ENCODE results near the gene ZNF358. TPM values are rescaled to one million over a fixed set of nuclear protein-coding genes. Genes with fewer than 3 reads are reported as not detected.

Gene ZNF358
- total RNA-seq, 2 experiments from 2014 or later = 5.1 to 5.2 TPM

DNA sequence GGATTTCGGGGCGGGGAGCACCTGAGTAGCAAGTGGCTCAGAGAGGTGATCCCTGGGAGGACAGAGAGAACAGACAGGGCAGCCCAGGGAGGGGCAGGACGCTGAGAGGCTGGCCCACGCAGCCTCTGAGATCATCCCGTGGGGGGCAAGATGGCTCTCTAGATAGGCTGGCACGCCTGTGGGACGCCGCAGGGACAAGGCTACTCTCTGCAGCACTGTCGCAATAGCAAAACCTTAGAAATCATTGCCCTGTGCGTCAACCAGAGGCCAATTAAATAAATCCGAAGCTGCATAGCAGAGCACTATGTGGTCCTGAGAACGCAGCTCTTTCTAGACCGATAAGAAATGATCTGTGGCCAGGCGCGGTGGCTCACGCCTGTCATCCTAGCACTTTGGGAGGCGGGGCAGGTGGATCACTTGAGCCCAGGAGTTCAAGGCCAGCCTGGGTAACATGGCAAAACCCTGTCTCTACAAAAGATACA is 32.1 kb upstream of the ZNF358 start:
- CTCF ChIA-PET = no interaction called here
- Histone ChIP-seq H3K27ac (ENCODE audit: low read depth in 1 of 2, low read length in 2 of 2) (no peak overlapping the region), H3K36me3 (ENCODE audit: insufficient read depth, low read length) (no peaks in the 10 kb centered on the region), H3K27me3 (ENCODE audit: control insufficient read depth in 1 of 2, insufficient read depth in 2 of 2, low read length in 2 of 2) (no peaks in the 10 kb centered on the region), H3K4me1 (ENCODE audit: insufficient read depth, low read length) (peaks cover 16% of the 10 kb centered on the region), H3K4me3 (ENCODE audit: low read length) (no peak overlapping the region), H3K9me3 (ENCODE audit: control insufficient read depth in 1 of 2, insufficient read depth in 1 of 2, low read length in 2 of 2) (no peaks in the 10 kb centered on the region)
- POLR2A ChIA-PET = no interaction called here
- H3K9me3 Mint-ChIP-seq = no peaks in the 10 kb centered on the region
- H3K4me3 Mint-ChIP-seq = no peak overlapping the region
- intact Hi-C loops (cut with DNase I, micrococcal nuclease) = no loop called here
- no peak for ATAC-seq (ENCODE audit: poor library complexity)
- H3K36me3 Mint-ChIP-seq (ENCODE audit: low read depth) = no peaks in the 10 kb centered on the region
- TF ChIP-seq, protein P1, sequence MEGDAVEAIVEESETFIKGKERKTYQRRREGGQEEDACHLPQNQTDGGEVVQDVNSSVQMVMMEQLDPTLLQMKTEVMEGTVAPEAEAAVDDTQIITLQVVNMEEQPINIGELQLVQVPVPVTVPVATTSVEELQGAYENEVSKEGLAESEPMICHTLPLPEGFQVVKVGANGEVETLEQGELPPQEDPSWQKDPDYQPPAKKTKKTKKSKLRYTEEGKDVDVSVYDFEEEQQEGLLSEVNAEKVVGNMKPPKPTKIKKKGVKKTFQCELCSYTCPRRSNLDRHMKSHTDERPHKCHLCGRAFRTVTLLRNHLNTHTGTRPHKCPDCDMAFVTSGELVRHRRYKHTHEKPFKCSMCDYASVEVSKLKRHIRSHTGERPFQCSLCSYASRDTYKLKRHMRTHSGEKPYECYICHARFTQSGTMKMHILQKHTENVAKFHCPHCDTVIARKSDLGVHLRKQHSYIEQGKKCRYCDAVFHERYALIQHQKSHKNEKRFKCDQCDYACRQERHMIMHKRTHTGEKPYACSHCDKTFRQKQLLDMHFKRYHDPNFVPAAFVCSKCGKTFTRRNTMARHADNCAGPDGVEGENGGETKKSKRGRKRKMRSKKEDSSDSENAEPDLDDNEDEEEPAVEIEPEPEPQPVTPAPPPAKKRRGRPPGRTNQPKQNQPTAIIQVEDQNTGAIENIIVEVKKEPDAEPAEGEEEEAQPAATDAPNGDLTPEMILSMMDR (IDR thresholded peaks at IDR 0.05) = no peak
- peaks cover 9% of the 10 kb centered on the region for H3K4me1 Mint-ChIP-seq (ENCODE audit: low read depth)
- DNase-seq = no peak
- H3K27me3 Mint-ChIP-seq = peaks cover 6% of the 10 kb centered on the region
- H3K27ac Mint-ChIP-seq = peak overlapping the region; percentile 18

DNA sequence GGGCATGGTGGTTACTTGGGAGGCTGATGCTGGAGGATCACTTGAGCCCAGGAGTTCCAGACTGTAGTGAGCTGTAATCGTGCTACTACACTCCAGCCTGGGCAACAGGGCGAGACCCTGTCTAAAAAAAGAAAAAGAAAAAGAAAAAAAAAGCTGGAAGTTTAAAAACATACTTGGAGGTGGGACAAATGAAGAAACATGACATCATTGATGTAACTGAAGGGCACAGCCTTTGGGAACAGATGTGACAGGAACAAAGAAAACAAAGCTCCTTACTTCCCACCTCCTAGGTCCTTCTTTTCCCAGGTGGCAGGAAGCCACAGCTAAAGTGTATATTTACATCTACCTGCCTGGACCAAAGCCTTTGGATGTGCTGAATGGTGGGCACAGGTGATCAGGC is 29.0 kb upstream of the ZNF358 start:
- intact Hi-C loops (cut with DNase I, micrococcal nuclease) = no loop called here
- peak overlapping the region; percentile 48 for H3K4me3 Mint-ChIP-seq
- POLR2A ChIA-PET = no interaction called here
- H3K4me1 Mint-ChIP-seq (ENCODE audit: low read depth) = peaks cover 16% of the 10 kb centered on the region
- Histone ChIP-seq H3K27me3 (ENCODE audit: control insufficient read depth in 1 of 2, insufficient read depth in 2 of 2, low read length in 2 of 2) (no peaks in the 10 kb centered on the region), H3K36me3 (ENCODE audit: insufficient read depth, low read length) (no peaks in the 10 kb centered on the region), H3K4me1 (ENCODE audit: insufficient read depth, low read length) (peaks cover 23% of the 10 kb centered on the region), H3K27ac (ENCODE audit: low read depth in 1 of 2, low read length in 2 of 2) (no peak overlapping the region), H3K4me3 (ENCODE audit: low read length) (no peak overlapping the region), H3K9me3 (ENCODE audit: control insufficient read depth in 1 of 2, insufficient read depth in 1 of 2, low read length in 2 of 2) (no peaks in the 10 kb centered on the region)
- no peak overlapping the region for H3K27ac Mint-ChIP-seq
- CTCF ChIA-PET = no interaction called here
- ATAC-seq (ENCODE audit: poor library complexity) (no peak), DNase-seq (no peak)
- H3K27me3 Mint-ChIP-seq = peaks cover 6% of the 10 kb centered on the region
- H3K36me3 Mint-ChIP-seq (ENCODE audit: low read depth) = no peaks in the 10 kb centered on the region
- TF ChIP-seq, protein P1 (IDR thresholded peaks at IDR 0.05) = no peak
- H3K9me3 Mint-ChIP-seq = no peaks in the 10 kb centered on the region

DNA sequence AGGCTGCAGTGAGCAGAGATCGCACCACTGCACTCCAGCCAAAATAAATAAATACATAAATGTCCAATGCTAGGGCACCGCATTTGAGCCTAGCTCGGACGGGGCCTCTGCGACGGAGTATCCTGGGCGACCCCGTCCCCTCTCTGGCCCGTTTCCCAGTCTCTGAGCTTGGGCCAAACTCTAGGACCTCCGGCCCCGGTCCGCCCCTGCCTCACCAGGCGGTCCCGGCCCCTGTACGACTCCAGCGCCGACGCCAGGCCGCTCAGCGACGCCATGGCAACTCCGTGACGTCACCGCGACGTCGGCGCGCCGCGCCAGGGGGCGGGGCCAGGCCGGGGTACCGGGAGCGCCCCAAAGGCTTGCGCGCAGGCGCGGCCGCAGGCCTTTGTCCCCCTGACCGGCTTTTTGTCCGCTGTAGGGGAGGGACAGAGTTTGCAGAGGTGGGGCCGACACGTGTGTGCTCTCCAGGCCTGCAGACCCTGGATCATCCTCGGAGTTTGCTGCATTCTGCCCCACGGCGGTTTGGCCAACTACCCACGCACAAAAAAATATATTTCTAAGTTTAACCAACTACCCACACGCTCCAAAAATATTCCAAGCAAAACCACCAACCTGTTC is 27.1 kb upstream of the ZNF358 start, which contains the start of gene PEX11G:
Gene PEX11G, minus strand, starts transcription at position 300 of the 618 bp plus-strand sequence. Its CDS starts 25 bp downstream, at position 275.
- TF ChIP-seq, protein P1 (IDR thresholded peaks at IDR 0.05) = no peak
- Mint-ChIP-seq H3K9me3 (no peaks in the 10 kb centered on the region), H3K4me1 (ENCODE audit: low read depth) (peaks cover 7% of the 10 kb centered on the region), H3K36me3 (ENCODE audit: low read depth) (no peaks in the 10 kb centered on the region), H3K27me3 (no peaks in the 10 kb centered on the region), H3K4me3 (peak within 1 kb of the TSS; percentile 94), H3K27ac (peak within 1 kb of the TSS; percentile 81)
- Histone ChIP-seq H3K36me3 (ENCODE audit: insufficient read depth, low read length) (no peaks in the 10 kb centered on the region), H3K9me3 (ENCODE audit: control insufficient read depth in 1 of 2, insufficient read depth in 1 of 2, low read length in 2 of 2) (no peaks in the 10 kb centered on the region), H3K4me3 (ENCODE audit: low read length) (peak within 1 kb of the TSS; percentile 80), H3K27ac (ENCODE audit: low read depth in 1 of 2, low read length in 2 of 2) (peak within 1 kb of the TSS; percentile 41 to 60), H3K27me3 (ENCODE audit: control insufficient read depth in 1 of 2, insufficient read depth in 2 of 2, low read length in 2 of 2) (no peaks in the 10 kb centered on the region), H3K4me1 (ENCODE audit: insufficient read depth, low read length) (peaks cover 15% of the 10 kb centered on the region)
- POLR2A ChIA-PET = no interaction called here
- intact Hi-C loops (cut with DNase I, micrococcal nuclease) = loop anchor here in 1 of 2 experiments (2.0 kb wide), 2 partner anchors 34 to 46 kb away; partner anchors contain the start of genes MCOLN1 and PNPLA6
- ATAC-seq (ENCODE audit: poor library complexity) (peak; percentile 97), DNase-seq (peak; percentile 81 to 96 (median 89))
- CTCF ChIA-PET = interaction anchor here (1.1 kb wide), 1 partner anchor 80 kb away, joined by 3 read pairs; no protein-coding TSS in a partner anchor

Data from CD4-positive, alpha-beta T cell (primary cell).